Renal pelvis (tissue), 4 donors: Measurements from ENCODE around the gene TMEM145. TPM values are rescaled to one million over a fixed set of nuclear protein-coding genes. Genes with fewer than 3 reads are reported as not detected.

Experiments used
- DNase-seq: peaks from one replicate; pipeline ENCODE4 v3.0.0-alpha.2; 2013
- polyA plus RNA-seq, 3 donors: library from polyadenylated mRNA; unstranded; fragments of 120-200 nt; gene quantifications; one replicate each; pipeline ENCODE4 v1.2.1, GENCODE V29; 2013; ENCODE audit not compliant: insufficient read length in 3 of 3

TMEM145 gene
- polyA plus RNA-seq, 3 donors = 0.67 to 1.5 (median 1.1) TPM

DNA sequence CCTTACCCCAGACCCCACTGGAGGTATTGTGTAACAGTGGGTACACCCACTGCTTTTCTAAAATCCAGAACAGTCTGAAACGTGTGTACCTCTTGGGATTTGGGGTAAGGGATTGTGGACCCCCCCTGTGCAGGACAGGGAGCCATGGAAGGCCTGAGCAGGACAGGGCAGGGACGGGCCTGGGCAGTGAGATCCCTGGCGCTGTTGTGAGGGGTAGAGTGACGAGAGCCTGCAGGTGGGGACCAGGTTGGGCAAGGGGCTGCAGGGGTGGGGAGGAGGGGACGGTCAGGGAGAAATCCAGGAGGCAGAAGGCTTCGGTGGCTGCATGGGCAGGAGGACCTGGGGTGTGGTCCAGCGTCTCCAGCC lies 48.4 kb downstream of the TMEM145 start:
- DNase-seq = no peak

DNA sequence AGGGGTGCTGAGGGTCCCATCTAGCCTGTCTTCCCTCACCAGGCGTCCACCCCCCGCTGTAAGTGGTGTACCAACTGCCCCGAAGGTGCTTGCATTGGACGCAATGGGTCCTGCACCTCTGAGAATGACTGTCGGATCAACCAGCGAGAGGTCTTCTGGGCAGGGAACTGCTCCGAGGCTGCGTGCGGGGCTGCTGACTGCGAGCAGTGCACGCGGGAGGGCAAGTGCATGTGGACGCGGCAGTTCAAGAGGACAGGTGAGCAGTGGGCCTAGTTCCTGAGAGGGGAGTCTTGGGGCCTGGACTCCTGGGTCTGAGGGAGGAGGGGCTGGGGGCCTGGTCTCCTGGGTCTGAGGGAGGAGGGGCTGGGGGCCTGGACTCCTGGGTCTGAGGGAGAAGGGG lies 49.2 kb downstream of the TMEM145 start:
- DNase-seq = no peak

DNA sequence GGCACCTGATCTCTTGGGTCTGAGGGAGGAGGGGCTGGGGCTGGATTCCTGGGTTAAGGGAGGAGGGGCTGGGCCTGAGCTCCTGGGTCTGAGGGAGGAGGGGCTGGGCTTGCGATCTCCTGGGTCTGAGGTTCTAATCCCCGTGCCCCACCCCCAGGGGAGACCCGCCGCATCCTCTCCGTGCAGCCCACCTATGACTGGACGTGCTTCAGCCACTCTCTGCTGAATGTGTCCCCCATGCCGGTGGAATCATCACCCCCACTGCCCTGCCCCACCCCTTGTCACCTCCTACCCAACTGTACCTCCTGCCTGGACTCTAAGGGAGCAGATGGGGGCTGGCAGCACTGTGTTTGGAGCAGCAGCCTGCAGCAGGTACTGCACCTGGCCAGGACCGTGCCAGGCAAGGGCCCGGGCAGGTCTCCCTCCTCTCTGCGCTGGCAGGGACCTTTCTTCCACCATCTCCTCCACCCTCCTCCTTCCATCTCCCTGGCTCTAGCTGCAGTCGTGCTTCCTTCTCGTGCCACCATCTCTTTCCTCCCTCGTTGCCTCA lies 49.9 kb downstream of the TMEM145 start:
- no peak for DNase-seq

DNA sequence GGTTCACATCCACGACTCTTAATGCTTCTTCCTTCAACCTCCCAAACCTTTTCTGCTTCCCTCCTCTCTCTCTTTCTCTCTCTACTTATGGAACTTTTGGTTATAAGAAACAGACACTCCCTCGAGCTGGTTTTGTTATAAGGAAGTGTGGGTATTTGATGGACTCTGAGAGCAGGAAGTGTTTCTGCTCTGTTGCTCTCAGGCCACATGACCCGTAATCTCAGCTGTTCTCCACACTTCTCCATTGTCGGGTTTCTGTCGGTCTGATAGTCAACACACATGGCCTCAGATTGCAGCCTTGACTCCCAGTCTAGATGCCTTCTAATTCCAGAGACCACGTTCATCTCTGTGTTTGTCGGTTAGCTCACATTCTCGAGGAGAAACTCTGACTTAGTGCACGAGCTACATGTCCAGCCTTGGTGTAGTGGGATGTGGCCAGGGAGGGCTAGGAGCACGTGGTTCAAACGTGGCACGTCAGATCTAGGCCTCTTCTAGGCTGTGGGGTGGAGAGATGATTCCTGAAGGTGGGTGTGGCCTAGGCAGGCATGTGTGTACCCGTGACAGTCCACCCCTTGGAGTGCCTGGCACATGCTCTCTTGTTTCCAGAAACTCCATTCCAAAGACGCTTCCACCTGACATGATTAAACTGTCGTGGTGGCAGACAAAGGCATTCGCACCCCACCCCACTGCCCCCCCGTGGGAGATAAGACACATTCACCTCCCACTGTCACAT lies 50.7 kb downstream of the TMEM145 start:
- DNase-seq = no peak

- no peak for DNase-seq
Observed at GRCh38 chr19:42366673-42367072, 53.6 kb downstream of the TMEM145 start.

GRCh38 chr19:42367929-42368328 lies 54.8 kb downstream of the TMEM145 start:
- DNase-seq = no peak

- no peak for DNase-seq
Observed at GRCh38 chr19:42368360-42368759, 55.3 kb downstream of the TMEM145 start.

DNA sequence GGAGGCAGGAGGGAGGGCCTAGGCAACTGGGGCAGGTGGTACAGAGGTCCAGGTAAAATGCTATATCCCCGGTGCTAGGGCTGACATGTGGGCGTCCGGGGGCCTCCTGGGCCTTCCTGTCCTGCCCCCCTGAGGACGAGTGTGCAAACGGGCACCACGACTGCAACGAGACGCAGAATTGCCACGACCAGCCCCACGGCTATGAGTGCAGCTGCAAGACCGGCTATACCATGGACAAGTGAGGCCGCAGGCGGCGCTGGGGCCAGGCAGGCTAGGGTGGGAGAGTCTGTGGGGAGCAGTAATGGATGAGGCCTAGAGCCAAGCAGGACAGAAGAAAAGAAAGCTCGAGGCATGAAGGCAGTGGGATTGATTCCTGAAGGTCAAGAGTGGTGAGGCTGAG lies 55.7 kb downstream of the TMEM145 start:
- no peak for DNase-seq

- no peak for DNase-seq
Observed at GRCh38 chr19:42369433-42370067, 56.4 kb downstream of the TMEM145 start.

DNA sequence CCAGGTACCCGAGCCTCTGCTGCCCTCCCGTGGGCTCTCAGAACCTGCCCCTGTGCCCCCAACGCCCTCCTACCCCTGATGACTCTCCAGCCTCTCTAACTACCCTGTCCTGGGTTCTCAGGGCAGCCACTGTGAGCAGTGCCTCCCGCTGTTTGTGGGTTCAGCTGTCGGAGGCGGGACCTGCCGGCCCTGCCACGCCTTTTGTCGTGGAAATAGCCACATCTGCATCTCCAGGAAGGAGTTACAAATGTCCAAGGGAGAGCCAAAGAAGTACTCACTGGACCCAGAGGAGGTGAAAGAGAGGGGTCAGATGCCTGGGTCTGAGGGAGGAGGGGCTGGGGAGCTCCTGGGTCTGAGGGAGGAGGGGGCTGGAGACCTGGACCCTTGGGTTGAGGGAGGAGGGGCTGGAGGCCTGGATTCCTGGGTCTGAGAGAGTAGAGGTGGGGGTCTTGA lies 57.0 kb downstream of the TMEM145 start:
- DNase-seq = no peak

DNA sequence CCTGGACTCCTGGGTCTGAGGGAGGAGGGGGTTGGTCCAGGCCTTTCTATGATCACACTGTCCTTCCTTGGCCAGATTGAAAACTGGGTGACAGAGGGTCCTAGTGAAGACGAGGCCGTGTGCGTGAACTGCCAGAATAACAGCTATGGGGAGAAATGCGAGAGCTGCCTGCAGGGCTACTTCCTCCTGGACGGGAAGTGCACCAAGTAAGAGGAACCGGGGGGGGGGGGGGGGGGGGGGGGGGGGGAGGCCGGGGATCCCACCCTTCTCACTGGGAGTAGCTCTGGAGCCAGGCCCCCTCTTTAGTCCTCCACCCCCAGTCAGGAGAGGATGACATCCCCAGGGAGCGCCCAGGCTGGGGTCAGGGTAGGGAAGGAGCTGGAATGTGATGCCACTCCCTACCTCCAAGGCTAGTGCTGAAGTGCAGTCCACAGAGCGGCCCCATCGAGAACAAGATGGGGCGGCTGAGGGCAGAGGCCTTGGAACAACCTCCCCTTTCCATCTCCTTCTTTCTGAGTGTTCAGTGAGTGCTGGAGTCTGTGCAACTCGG lies 57.6 kb downstream of the TMEM145 start:
- DNase-seq = peak; percentile 27

Other genes with a start within 250 kb of the TMEM145 start
- gene GRIK5, start 243.1 kb upstream of the TMEM145 start, polyA plus RNA-seq = 10 to 100 TPM; 24.1 to 30.6 (median 30.5) TPM
- 10 to 100 TPM; 16.2 to 21.0 (median 20.6) TPM for gene ZNF574, start 237.1 kb upstream of the TMEM145 start, polyA plus RNA-seq
- gene POU2F2, start 180.9 kb upstream of the TMEM145 start, polyA plus RNA-seq = 1 to 10 TPM in 2 of 3 donors, under 1 TPM in 1; 0.58 to 1.2 (median 1.2) TPM
- 10 to 100 TPM; 27.9 to 32.9 (median 30.4) TPM for gene DEDD2, start 95.6 kb upstream of the TMEM145 start, polyA plus RNA-seq
- gene ZNF526, start 93.0 kb upstream of the TMEM145 start, polyA plus RNA-seq = 10 to 100 TPM in 1 of 3 donors, 1 to 10 TPM in 2; 9.2 to 10.2 (median 9.3) TPM
- gene GSK3A, start 70.7 kb upstream of the TMEM145 start, polyA plus RNA-seq = 10 to 100 TPM; 70.3 to 85.9 (median 84.1) TPM
- gene ERF, start 58.2 kb upstream of the TMEM145 start, polyA plus RNA-seq = 10 to 100 TPM; 74.2 to 96.3 (median 86.2) TPM
- 10 to 100 TPM; 59.3 to 72.5 (median 68.2) TPM for gene CIC, start 44.1 kb upstream of the TMEM145 start, polyA plus RNA-seq
- 1 to 10 TPM; 1.9 to 2.9 (median 2.2) TPM for gene PRR19, start 11.2 kb upstream of the TMEM145 start, polyA plus RNA-seq
- gene PAFAH1B3, start 10.7 kb upstream of the TMEM145 start, polyA plus RNA-seq = 100 to 1,000 TPM in 1 of 3 donors, 10 to 100 TPM in 2; 79.4 to 107 (median 98.2) TPM
- gene MEGF8, start 12.3 kb downstream of the TMEM145 start, polyA plus RNA-seq = 10 to 100 TPM; 43.0 to 45.6 (median 43.8) TPM
- 1 to 10 TPM in 2 of 3 donors, under 1 TPM in 1; 0.59 to 2.1 (median 2.0) TPM for gene CNFN, start 77.0 kb downstream of the TMEM145 start, polyA plus RNA-seq
- gene LIPE, start 114.1 kb downstream of the TMEM145 start, polyA plus RNA-seq = 10 to 100 TPM; 12.3 to 15.0 (median 13.5) TPM
- gene CXCL17, start 129.6 kb downstream of the TMEM145 start, polyA plus RNA-seq = under 1 TPM in 2 of 3 donors, not detected in 1; 0.11 to 0.22 TPM
- 10 to 100 TPM in 2 of 3 donors, 1 to 10 TPM in 1; 7.7 to 17.6 (median 16.5) TPM for gene CEACAM1, start 215.2 kb downstream of the TMEM145 start, polyA plus RNA-seq